IPS-18a (cell line): ENCODE data around the gene CCDC157.

Experiments used
- H3K27ac ChIP-seq: one replicate; pipeline ENCODE4 v1.5.1; 2013; ENCODE audit warnings: low read length
- H3K27me3 ChIP-seq: one replicate; pipeline ENCODE4 v1.6.1; 2013; ENCODE audit warnings: mild to moderate bottlenecking, low read length; ENCODE audit not compliant: control insufficient read depth, insufficient read depth
- H3K36me3 ChIP-seq: one replicate; pipeline ENCODE4 v1.6.1; 2013; ENCODE audit warnings: low read depth, low read length; ENCODE audit not compliant: control insufficient read depth
- H3K4me1 ChIP-seq: one replicate; pipeline ENCODE4 v1.6.1; 2013; ENCODE audit warnings: low read depth, low read length; ENCODE audit not compliant: control insufficient read depth
- H3K4me3 ChIP-seq: one replicate; pipeline ENCODE4 v1.5.1; 2013; ENCODE audit warnings: low read length
- H3K9ac ChIP-seq: one replicate; pipeline ENCODE4 v1.6.1; 2013; ENCODE audit warnings: mild to moderate bottlenecking, low read length, moderate library complexity
- H3K9me3 ChIP-seq: one replicate; pipeline ENCODE4 v1.6.1; 2013; ENCODE audit warnings: low read depth, low read length; ENCODE audit not compliant: control insufficient read depth

The CCDC157 gene

GRCh38 chr22:30317778-30318177 is 39.0 kb upstream of the CCDC157 start:
- H3K27me3 ChIP-seq: no peaks in the 10 kb centered on the region
- no peaks in the 10 kb centered on the region for H3K4me1 ChIP-seq
- H3K27ac ChIP-seq: no peak overlapping the region
- H3K36me3 ChIP-seq: no peaks in the 10 kb centered on the region
- H3K9me3 ChIP-seq: no peaks in the 10 kb centered on the region
- no peak overlapping the region for H3K9ac ChIP-seq
- H3K4me3 ChIP-seq: no peak overlapping the region

- Histone ChIP-seq H3K36me3 (no peaks in the 10 kb centered on the region), H3K9me3 (no peaks in the 10 kb centered on the region), H3K4me3 (no peak overlapping the region), H3K27me3 (no peaks in the 10 kb centered on the region), H3K9ac (no peak overlapping the region), H3K4me1 (no peaks in the 10 kb centered on the region), H3K27ac (no peak overlapping the region)
Observed at GRCh38 chr22:30318799-30319419, 37.9 kb upstream of the CCDC157 start.

GRCh38 chr22:30320021-30320556 is 36.7 kb upstream of the CCDC157 start:
- H3K36me3 ChIP-seq: no peaks in the 10 kb centered on the region
- H3K4me3 ChIP-seq: no peak overlapping the region
- H3K9ac ChIP-seq: no peak overlapping the region
- no peaks in the 10 kb centered on the region for H3K4me1 ChIP-seq
- no peaks in the 10 kb centered on the region for H3K27me3 ChIP-seq
- H3K27ac ChIP-seq: no peak overlapping the region
- H3K9me3 ChIP-seq: no peaks in the 10 kb centered on the region

- Histone ChIP-seq H3K9ac (no peak overlapping the region), H3K4me1 (peaks cover 3% of the 10 kb centered on the region)
Observed at GRCh38 chr22:30321461-30321860, 35.3 kb upstream of the CCDC157 start.

GRCh38 chr22:30323246-30323645 is 33.6 kb upstream of the CCDC157 start:
- Histone ChIP-seq H3K9me3 (no peaks in the 10 kb centered on the region), H3K27ac (no peak overlapping the region), H3K4me3 (no peak overlapping the region), H3K4me1 (peaks cover 13% of the 10 kb centered on the region), H3K27me3 (no peaks in the 10 kb centered on the region), H3K9ac (no peak overlapping the region), H3K36me3 (no peaks in the 10 kb centered on the region)

More at GRCh38 chr22:30321461-30321860, 35.3 kb upstream of the CCDC157 start:
- Histone ChIP-seq H3K9me3 (no peaks in the 10 kb centered on the region), H3K4me3 (no peak overlapping the region), H3K27me3 (no peaks in the 10 kb centered on the region), H3K27ac (no peak overlapping the region), H3K36me3 (no peaks in the 10 kb centered on the region)

- no peaks in the 10 kb centered on the region for H3K36me3 ChIP-seq
Observed at GRCh38 chr22:30324014-30324730, 32.6 kb upstream of the CCDC157 start.

GRCh38 chr22:30325065-30325720 is 31.6 kb upstream of the CCDC157 start:
- Histone ChIP-seq H3K36me3 (no peaks in the 10 kb centered on the region), H3K27me3 (no peaks in the 10 kb centered on the region), H3K27ac (no peak overlapping the region), H3K4me3 (peak overlapping the region; percentile 76), H3K9me3 (no peaks in the 10 kb centered on the region), H3K4me1 (peaks cover 13% of the 10 kb centered on the region), H3K9ac (no peak overlapping the region)

More at GRCh38 chr22:30324014-30324730, 32.6 kb upstream of the CCDC157 start:
- peaks cover 13% of the 10 kb centered on the region for H3K4me1 ChIP-seq
- no peak overlapping the region for H3K9ac ChIP-seq
- H3K27ac ChIP-seq: no peak overlapping the region
- H3K27me3 ChIP-seq: no peaks in the 10 kb centered on the region
- no peak overlapping the region for H3K4me3 ChIP-seq
- H3K9me3 ChIP-seq: no peaks in the 10 kb centered on the region

- Histone ChIP-seq H3K27me3 (no peaks in the 10 kb centered on the region), H3K9ac (no peak overlapping the region), H3K27ac (no peak overlapping the region), H3K9me3 (no peaks in the 10 kb centered on the region), H3K36me3 (peaks cover 3% of the 10 kb centered on the region), H3K4me3 (peak overlapping the region; percentile 76), H3K4me1 (peaks cover 13% of the 10 kb centered on the region)
Observed at GRCh38 chr22:30325724-30326254, 31.0 kb upstream of the CCDC157 start.

GRCh38 chr22:30326255-30326705 is 30.5 kb upstream of the CCDC157 start:
- H3K9ac ChIP-seq: no peak overlapping the region
- H3K9me3 ChIP-seq: no peaks in the 10 kb centered on the region
- no peaks in the 10 kb centered on the region for H3K27me3 ChIP-seq
- peaks cover 4% of the 10 kb centered on the region for H3K36me3 ChIP-seq
- H3K4me1 ChIP-seq: peaks cover 13% of the 10 kb centered on the region
- peak overlapping the region; percentile 76 for H3K4me3 ChIP-seq
- no peak overlapping the region for H3K27ac ChIP-seq

- H3K27me3 ChIP-seq: no peaks in the 10 kb centered on the region
- H3K9me3 ChIP-seq: no peaks in the 10 kb centered on the region
- H3K4me3 ChIP-seq: peak within 1 kb of the TSS; percentile 76
- no peak within 1 kb of the TSS for H3K27ac ChIP-seq
- peak within 1 kb of the TSS; percentile 30 for H3K9ac ChIP-seq
- peaks cover 4% of the 10 kb centered on the region for H3K36me3 ChIP-seq
- peaks cover 13% of the 10 kb centered on the region for H3K4me1 ChIP-seq
Observed at GRCh38 chr22:30326706-30327362, 30.0 kb upstream of the CCDC157 start, which contains the start of gene TBC1D10A. Gene TBC1D10A, minus strand, starts transcription at chr22:30326941. Its CDS starts 60 bp downstream, at chr22:30326881.

- Histone ChIP-seq H3K27me3 (no peaks in the 10 kb centered on the region), H3K4me1 (peaks cover 13% of the 10 kb centered on the region), H3K9ac (no peak overlapping the region), H3K27ac (no peak overlapping the region), H3K9me3 (no peaks in the 10 kb centered on the region), H3K36me3 (peaks cover 12% of the 10 kb centered on the region), H3K4me3 (peak overlapping the region; percentile 61)
Observed at GRCh38 chr22:30327864-30328345, 28.9 kb upstream of the CCDC157 start.
